Mucosa of descending colon (tissue), 3 donors: Measurements from ENCODE around the gene RIPOR1. TPM values are rescaled to one million over a fixed set of nuclear protein-coding genes. Genes with fewer than 3 reads are reported as not detected.
"Not testable (repeated sequence)": the region's sequence is repeated elsewhere in the genome, so short reads cannot be mapped to it uniquely, and the experiment has no call there.

ENCODE experiments used
- ATAC-seq: fragments of 200-7000 bp; cut with Tn5 transposase; one replicate; pipeline ENCODE4 v1.9.1; 2020; ENCODE audit warnings: mild to moderate bottlenecking, moderate library complexity
- DNase-seq, 3 donors: peaks; one replicate each; pipeline ENCODE4 v3.0.0-alpha.2; 2020
- H3K36me3 ChIP-seq: fragments of 200-600 bp; one replicate; pipeline ENCODE4 v1.8.0; 2021; ENCODE audit warnings: low read depth, mild to moderate bottlenecking
- H3K4me1 ChIP-seq: fragments of 200-600 bp; one replicate; pipeline ENCODE4 v1.8.0; 2021; ENCODE audit warnings: low read depth, mild to moderate bottlenecking
- H3K4me3 ChIP-seq: fragments of 200-600 bp; one replicate; pipeline ENCODE4 v1.8.0; 2021; ENCODE audit warnings: mild to moderate bottlenecking
- H3K9me3 ChIP-seq: fragments of 200-600 bp; one replicate; pipeline ENCODE4 v1.8.0; 2021; ENCODE audit warnings: mild to moderate bottlenecking
- intact Hi-C, 2 donors: fragments of 100-400 bp; cut with DNase I in 1 of 2; cut with micrococcal nuclease in 1 of 2; formaldehyde crosslinking; loops; one replicate each; pipeline versions ENCODE4 v1.11.0 to v1.11.1; 2022; cut with DNase I, micrococcal nuclease
- total RNA-seq, 3 donors: library from RNA; stranded (reverse); fragmentation: NEBNext Ultra II Directional in 2 of 3; extraction: Animal tissue kit (Norgen Biotek cat#: 25700) in 2 of 3; gene quantifications; one replicate each; pipeline versions ENCODE4 v1.2.1 to v1.2.4, GENCODE V29; 2021 to 2023
- TF ChIP-seq, protein P1 (sequence below): fragments of 200-600 bp; IDR thresholded peaks from one replicate; pipeline ENCODE4 v1.8.0; 2022; ENCODE audit warnings: antibody characterized with exemption, mild to moderate bottlenecking
- donor health status: DM: no; HTN: no; CAD: no; lungs with moderate emphysema.
- donor health status: DM: no; HTN: no; CAD: no.
- donor health status: DM: no; HTN: yes; CAD: no.

The RIPOR1 gene
- total RNA-seq, 3 donors from 2014 or later, result 10.9 to 74.7 (median 20.5) TPM

GRCh38 chr16:67483731-67484525 lies 44.7 kb upstream of the RIPOR1 start:
- TF ChIP-seq, protein P1, sequence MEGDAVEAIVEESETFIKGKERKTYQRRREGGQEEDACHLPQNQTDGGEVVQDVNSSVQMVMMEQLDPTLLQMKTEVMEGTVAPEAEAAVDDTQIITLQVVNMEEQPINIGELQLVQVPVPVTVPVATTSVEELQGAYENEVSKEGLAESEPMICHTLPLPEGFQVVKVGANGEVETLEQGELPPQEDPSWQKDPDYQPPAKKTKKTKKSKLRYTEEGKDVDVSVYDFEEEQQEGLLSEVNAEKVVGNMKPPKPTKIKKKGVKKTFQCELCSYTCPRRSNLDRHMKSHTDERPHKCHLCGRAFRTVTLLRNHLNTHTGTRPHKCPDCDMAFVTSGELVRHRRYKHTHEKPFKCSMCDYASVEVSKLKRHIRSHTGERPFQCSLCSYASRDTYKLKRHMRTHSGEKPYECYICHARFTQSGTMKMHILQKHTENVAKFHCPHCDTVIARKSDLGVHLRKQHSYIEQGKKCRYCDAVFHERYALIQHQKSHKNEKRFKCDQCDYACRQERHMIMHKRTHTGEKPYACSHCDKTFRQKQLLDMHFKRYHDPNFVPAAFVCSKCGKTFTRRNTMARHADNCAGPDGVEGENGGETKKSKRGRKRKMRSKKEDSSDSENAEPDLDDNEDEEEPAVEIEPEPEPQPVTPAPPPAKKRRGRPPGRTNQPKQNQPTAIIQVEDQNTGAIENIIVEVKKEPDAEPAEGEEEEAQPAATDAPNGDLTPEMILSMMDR, result no peak
- Histone ChIP-seq H3K4me3 (no peak overlapping the region), H3K9me3 (no peaks in the 10 kb centered on the region), H3K36me3 (peaks cover 4% of the 10 kb centered on the region), H3K4me1 (peaks cover 27% of the 10 kb centered on the region)
- intact Hi-C loops, result no loop called here
- no peak for ATAC-seq
- no peak for DNase-seq

DNA sequence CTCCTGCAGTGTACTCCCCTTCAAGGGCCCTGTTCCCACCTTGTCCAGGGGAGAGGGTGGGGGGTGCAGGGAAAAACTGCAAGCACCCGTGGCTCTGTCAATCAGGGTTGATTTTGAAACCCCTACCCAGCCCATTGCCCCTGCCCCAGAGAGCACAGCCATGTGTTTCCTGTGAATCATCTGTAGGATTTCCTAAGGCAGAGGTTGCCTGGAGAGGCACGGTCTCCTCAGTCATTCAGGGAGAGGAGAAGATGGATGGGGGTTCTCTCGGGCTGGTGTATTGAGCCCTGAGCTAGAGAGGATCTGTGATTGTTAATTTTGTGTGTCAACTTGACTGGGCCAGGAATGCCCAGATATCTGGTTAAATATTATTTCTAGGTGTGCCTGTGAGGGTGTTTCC lies 41.8 kb upstream of the RIPOR1 start:
- DNase-seq, result no peak
- H3K36me3 ChIP-seq, result no peaks in the 10 kb centered on the region
- no peak for ATAC-seq
- intact Hi-C loops, result no loop called here
- TF ChIP-seq, protein P1, result no peak
- H3K9me3 ChIP-seq, result no peaks in the 10 kb centered on the region
- peaks cover 10% of the 10 kb centered on the region for H3K4me1 ChIP-seq
- no peak overlapping the region for H3K4me3 ChIP-seq

DNA sequence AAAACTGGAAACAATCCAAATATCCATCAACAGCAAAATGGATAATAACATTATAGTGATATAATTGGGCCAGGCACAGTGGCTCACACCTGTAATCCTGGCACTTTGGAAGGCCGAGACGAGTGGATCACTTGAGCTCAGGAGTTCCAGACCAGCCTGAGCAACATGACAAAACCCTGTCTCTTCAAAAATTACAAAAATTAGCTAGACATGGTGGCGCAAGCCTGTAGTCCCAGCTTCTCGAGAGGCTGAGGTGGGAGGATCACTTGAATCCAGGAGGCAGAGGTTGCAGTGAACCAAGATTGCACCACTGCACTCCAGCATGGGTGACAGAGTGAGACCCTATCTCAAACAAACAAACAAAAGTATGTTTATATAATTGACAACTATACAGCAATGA lies 41.1 kb upstream of the RIPOR1 start:
- DNase-seq, H3K4me1 ChIP-seq, ATAC-seq, H3K4me3 ChIP-seq, H3K36me3 ChIP-seq, intact Hi-C loops, H3K9me3 ChIP-seq: not testable (repeated sequence)

- Histone ChIP-seq H3K9me3 (no peaks in the 10 kb centered on the region), H3K4me3 (no peak overlapping the region), H3K36me3 (no peaks in the 10 kb centered on the region), H3K4me1 (no peaks in the 10 kb centered on the region)
- intact Hi-C loops, result no loop called here
- no peak for ATAC-seq
- TF ChIP-seq, protein P1, result no peak
- DNase-seq, result no peak
These were observed 39.1 kb upstream of the RIPOR1 start for GRCh38 chr16:67489401-67490083.

GRCh38 chr16:67490335-67491096 lies 38.1 kb upstream of the RIPOR1 start:
- H3K36me3 ChIP-seq, result no peaks in the 10 kb centered on the region
- no peaks in the 10 kb centered on the region for H3K4me1 ChIP-seq
- DNase-seq (no peak), ATAC-seq (no peak)
- TF ChIP-seq, protein P1, result no peak
- H3K4me3 ChIP-seq, result no peak overlapping the region
- intact Hi-C loops, result no loop called here
- H3K9me3 ChIP-seq, result no peaks in the 10 kb centered on the region

DNA sequence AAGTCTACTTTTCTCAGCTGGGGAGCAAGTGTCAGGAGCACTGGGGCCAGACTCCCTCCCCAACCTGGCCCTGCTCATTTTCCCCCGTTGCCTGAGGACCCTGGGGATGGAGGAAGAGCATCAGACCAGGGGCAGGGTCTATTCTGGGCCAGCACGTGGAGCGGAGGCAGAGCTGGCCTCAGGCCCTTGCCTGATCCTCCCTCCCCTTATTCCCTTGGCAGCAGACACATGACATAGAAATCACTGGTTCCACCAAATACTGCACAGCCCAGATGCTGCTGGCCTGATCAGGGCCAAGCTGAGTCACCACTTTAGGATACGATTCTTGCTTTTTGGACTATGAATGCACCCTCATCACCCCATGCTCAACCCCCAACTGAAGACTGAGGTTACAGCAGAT lies 29.5 kb upstream of the RIPOR1 start:
- Histone ChIP-seq H3K9me3 (no peaks in the 10 kb centered on the region), H3K4me1 (no peaks in the 10 kb centered on the region), H3K4me3 (no peak overlapping the region), H3K36me3 (no peaks in the 10 kb centered on the region)
- DNase-seq (no peak), ATAC-seq (peak; percentile 14)
- TF ChIP-seq, protein P1, result no peak
- intact Hi-C loops, result no loop called here
